22Rv1 (cell line): ENCODE data around the gene C1orf21.

Source experiments
- CTCF ChIP-seq: fragments of 450-650 bp; IDR thresholded peaks from 2 replicates; pipeline ENCODE4 v1.5.1; 2017; ENCODE audit warnings: mild to moderate bottlenecking
- ZFX ChIP-seq: fragments of 450-650 bp; IDR thresholded peaks from 2 replicates; pipeline ENCODE4 v1.6.1; 2017; ENCODE audit warnings: antibody characterized with exemption, borderline replicate concordance

- TF ChIP-seq CTCF (no peak), ZFX (no peak)
Observed at GRCh38 chr1:184507604-184508280, 120.9 kb downstream of the C1orf21 start.
